Endothelial cell (in vitro differentiated cells): ENCODE data around the gene TRUB1. TPM values are rescaled to one million over a fixed set of nuclear protein-coding genes. Genes with fewer than 3 reads are reported as not detected.
"Not testable (repeated sequence)": the region's sequence is repeated elsewhere in the genome, so short reads cannot be mapped to it uniquely, and the experiment has no call there.

Experiments
- DNase-seq: peaks from one replicate; pipeline ENCODE4 v3.0.0; 2021; ENCODE audit warnings: low spot score
- H3K27ac Mint-ChIP-seq: one replicate; pipeline ENCODE4 v1.8.0; 2021; ENCODE audit warnings: mixed read lengths, inconsistent platforms; ENCODE audit not compliant: unreplicated experiment
- H3K27me3 Mint-ChIP-seq: one replicate; pipeline ENCODE4 v1.8.0; 2021; ENCODE audit warnings: mild to moderate bottlenecking, moderate library complexity, mixed read lengths, inconsistent platforms; ENCODE audit not compliant: unreplicated experiment
- H3K36me3 Mint-ChIP-seq: one replicate; pipeline ENCODE4 v1.8.0; 2021; ENCODE audit warnings: mild to moderate bottlenecking, low read depth, mixed read lengths, inconsistent platforms; ENCODE audit not compliant: unreplicated experiment
- H3K4me1 Mint-ChIP-seq: one replicate; pipeline ENCODE4 v1.8.0; 2021; ENCODE audit warnings: mild to moderate bottlenecking, mixed read lengths, inconsistent platforms; ENCODE audit not compliant: unreplicated experiment
- H3K4me3 Mint-ChIP-seq: one replicate; pipeline ENCODE4 v1.8.0; 2021; ENCODE audit warnings: mild to moderate bottlenecking, mixed read lengths, inconsistent platforms; ENCODE audit not compliant: unreplicated experiment
- H3K9me3 Mint-ChIP-seq: one replicate; pipeline ENCODE4 v1.8.0; 2021; ENCODE audit warnings: mixed read lengths, inconsistent platforms; ENCODE audit not compliant: unreplicated experiment
- CTCF ChIP-seq: fragments of 200-600 bp; sonication (generic); IDR thresholded peaks from one replicate; pipeline ENCODE4 v1.5.0; 2021; ENCODE audit warnings: antibody characterized with exemption; ENCODE audit not compliant: unreplicated experiment
- total RNA-seq: library from RNA; stranded (reverse); fragmentation: NEBNext Ultra II Directional; extraction: Animal tissue kit (Norgen Biotek cat#: 25700); gene quantifications from one replicate; pipeline ENCODE4 v1.2.1, GENCODE V29; 2021; ENCODE audit not compliant: unreplicated experiment

TRUB1 gene
- total RNA-seq, 1 donor from 2014 or later = 15.4 TPM

GRCh38 chr10:114931072-114931679 lies 6.8 kb upstream of the TRUB1 start:
- DNase-seq = no peak
- H3K27ac Mint-ChIP-seq = no peak overlapping the region
- no peak overlapping the region for H3K4me3 Mint-ChIP-seq
- H3K27me3 Mint-ChIP-seq = no peaks in the 10 kb centered on the region
- H3K9me3 Mint-ChIP-seq = no peaks in the 10 kb centered on the region
- H3K36me3 Mint-ChIP-seq = no peaks in the 10 kb centered on the region
- TF ChIP-seq CTCF = no peak
- peaks cover 1% of the 10 kb centered on the region for H3K4me1 Mint-ChIP-seq

- H3K36me3 Mint-ChIP-seq = no peaks in the 10 kb centered on the region
- no peak overlapping the region for H3K4me3 Mint-ChIP-seq
- no peak for TF ChIP-seq CTCF
- DNase-seq = no peak
- H3K9me3 Mint-ChIP-seq = no peaks in the 10 kb centered on the region
- no peak overlapping the region for H3K27ac Mint-ChIP-seq
- H3K27me3 Mint-ChIP-seq = no peaks in the 10 kb centered on the region
- H3K4me1 Mint-ChIP-seq = no peaks in the 10 kb centered on the region
Observed at GRCh38 chr10:114932225-114932624, 5.8 kb upstream of the TRUB1 start.

GRCh38 chr10:114932945-114933344 lies 5.0 kb upstream of the TRUB1 start:
- Mint-ChIP-seq H3K4me3 (no peak overlapping the region), H3K27ac (no peak overlapping the region), H3K9me3 (no peaks in the 10 kb centered on the region), H3K4me1 (no peaks in the 10 kb centered on the region), H3K36me3 (no peaks in the 10 kb centered on the region), H3K27me3 (no peaks in the 10 kb centered on the region)
- no peak for TF ChIP-seq CTCF
- DNase-seq = no peak

GRCh38 chr10:114933588-114933987 lies 4.4 kb upstream of the TRUB1 start:
- H3K27ac Mint-ChIP-seq = no peak overlapping the region
- H3K4me3 Mint-ChIP-seq = no peak overlapping the region
- no peaks in the 10 kb centered on the region for H3K36me3 Mint-ChIP-seq
- DNase-seq = no peak
- no peak for TF ChIP-seq CTCF
- H3K4me1 Mint-ChIP-seq = peaks cover 4% of the 10 kb centered on the region
- no peaks in the 10 kb centered on the region for H3K9me3 Mint-ChIP-seq
- H3K27me3 Mint-ChIP-seq = no peaks in the 10 kb centered on the region

- not testable (repeated sequence) for H3K4me3 Mint-ChIP-seq, H3K27me3 Mint-ChIP-seq, H3K9me3 Mint-ChIP-seq, DNase-seq, H3K4me1 Mint-ChIP-seq, H3K27ac Mint-ChIP-seq, H3K36me3 Mint-ChIP-seq
Observed at GRCh38 chr10:114933995-114934394, 4.0 kb upstream of the TRUB1 start.
